ENCODE results near the gene SLC16A14.

DNA sequence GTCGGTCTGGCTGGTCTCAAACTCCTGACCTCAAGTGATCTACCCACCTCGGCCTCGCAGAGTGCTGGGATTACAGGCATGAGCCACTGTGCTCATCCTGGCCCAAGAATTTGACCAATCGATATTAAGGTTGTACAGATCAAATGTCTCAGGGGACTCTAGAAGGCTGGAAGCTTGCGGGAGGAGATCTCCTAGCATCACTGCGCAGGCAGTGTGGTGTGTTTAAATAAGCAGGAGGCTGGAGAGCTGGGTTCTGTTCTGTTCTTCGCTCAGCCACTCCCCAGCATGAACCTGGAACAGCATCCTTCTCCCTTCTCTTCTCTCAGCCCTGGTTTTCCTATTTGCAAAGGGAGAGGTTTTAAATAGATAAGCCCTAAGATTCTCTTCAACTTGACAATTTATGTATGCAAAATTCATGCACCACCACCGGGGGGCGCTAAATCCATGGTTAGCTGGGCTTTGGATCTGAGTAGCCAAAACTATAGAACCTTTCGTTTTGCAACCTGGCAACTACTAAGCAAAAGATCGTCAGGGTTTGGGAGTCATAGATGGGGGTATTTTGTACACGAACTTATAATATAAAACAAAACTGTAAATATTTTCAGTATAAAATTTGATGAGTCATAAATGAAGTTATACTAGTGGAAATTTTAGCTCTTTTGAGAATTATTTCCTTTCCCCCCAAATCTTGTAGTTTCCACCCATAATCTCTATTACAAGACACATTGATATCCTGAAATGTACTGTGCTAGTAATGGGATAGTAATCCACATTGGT lies 60.6 kb downstream of the SLC16A14 start:
- TF ChIP-seq CTCF (IDR thresholded peaks at IDR 0.05 in 2 of 3, conservative IDR thresholded peaks at IDR 0.05 in 1 of 3; ENCODE audit: control insufficient read depth in 2 of 3, extremely low read depth in 1 of 3, insufficient read depth in 1 of 3, low read depth in 3 of 3, low read length in 3 of 3) (peak; percentile 80 to 84 (median 80)), NFIC (IDR thresholded peaks at IDR 0.05; ENCODE audit: low read depth, low read length) (no peak), E2F4 (IDR thresholded peaks at IDR 0.05; ENCODE audit: low read depth, low read length) (no peak)
- TF ChIP-seq, protein P1, sequence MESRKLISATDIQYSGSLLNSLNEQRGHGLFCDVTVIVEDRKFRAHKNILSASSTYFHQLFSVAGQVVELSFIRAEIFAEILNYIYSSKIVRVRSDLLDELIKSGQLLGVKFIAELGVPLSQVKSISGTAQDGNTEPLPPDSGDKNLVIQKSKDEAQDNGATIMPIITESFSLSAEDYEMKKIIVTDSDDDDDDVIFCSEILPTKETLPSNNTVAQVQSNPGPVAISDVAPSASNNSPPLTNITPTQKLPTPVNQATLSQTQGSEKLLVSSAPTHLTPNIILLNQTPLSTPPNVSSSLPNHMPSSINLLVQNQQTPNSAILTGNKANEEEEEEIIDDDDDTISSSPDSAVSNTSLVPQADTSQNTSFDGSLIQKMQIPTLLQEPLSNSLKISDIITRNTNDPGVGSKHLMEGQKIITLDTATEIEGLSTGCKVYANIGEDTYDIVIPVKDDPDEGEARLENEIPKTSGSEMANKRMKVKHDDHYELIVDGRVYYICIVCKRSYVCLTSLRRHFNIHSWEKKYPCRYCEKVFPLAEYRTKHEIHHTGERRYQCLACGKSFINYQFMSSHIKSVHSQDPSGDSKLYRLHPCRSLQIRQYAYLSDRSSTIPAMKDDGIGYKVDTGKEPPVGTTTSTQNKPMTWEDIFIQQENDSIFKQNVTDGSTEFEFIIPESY (IDR thresholded peaks at IDR 0.05): no peak

All from GM12878 (cell line).